Measurements from ENCODE around the gene S100A12. TPM values are rescaled to one million over a fixed set of nuclear protein-coding genes. Genes with fewer than 3 reads are reported as not detected.
"Not testable (repeated sequence)": the region's sequence is repeated elsewhere in the genome, so short reads cannot be mapped to it uniquely, and the experiment has no call there.

S100A12 gene
- total RNA-seq, 1 experiment from 2014 or later, result not detected

DNA sequence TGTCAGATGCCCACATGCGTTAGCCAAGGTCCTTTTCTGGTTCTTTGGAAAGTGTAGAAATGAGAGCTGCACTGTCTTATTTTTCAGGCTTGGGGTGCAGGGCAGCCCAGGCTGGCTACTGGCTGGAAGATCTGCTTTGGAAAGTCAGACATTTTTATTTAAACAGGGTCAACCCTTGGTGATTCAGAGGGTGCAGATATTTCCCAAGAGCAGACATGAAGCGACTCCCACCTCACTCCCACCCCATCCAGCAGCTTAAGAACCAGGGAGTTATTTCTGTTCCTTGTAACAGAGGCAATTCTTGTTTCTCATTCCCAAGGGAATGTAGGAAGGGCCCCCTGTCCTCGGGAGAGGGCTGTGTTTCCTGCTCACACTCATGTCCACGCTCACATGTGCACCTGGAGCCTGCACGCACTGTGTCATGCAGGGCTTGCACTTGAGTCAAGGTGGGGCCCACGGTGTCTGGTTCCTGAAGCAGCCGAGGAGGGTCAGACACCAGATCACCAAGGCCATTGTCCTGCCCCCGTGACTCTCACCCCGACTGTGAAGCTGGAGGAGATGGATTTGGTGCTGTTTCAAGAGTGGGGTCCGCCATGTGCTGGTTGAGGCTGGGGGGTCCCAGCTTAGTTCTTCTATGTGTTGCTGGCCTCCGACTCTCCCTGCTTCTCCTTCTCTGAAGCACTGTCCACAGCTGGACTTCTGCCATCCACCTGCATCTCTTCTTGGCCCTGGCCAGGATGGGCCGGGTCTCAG is 41.9 kb upstream of the S100A12 start:
- Mint-ChIP-seq H3K4me1 (ENCODE audit: low read depth, unreplicated experiment) (no peaks in the 10 kb centered on the region), H3K36me3 (ENCODE audit: insufficient read depth, unreplicated experiment) (no peaks in the 10 kb centered on the region), H3K4me3 (ENCODE audit: unreplicated experiment) (no peak overlapping the region), H3K9me3 (ENCODE audit: unreplicated experiment) (no peaks in the 10 kb centered on the region), H3K27me3 (ENCODE audit: insufficient read depth, unreplicated experiment) (peaks cover 21% of the 10 kb centered on the region), H3K27ac (ENCODE audit: unreplicated experiment) (no peak overlapping the region)
- no TSS peak for BruUV-seq (replicated peaks)
- Histone ChIP-seq H3K4me1 (no peaks in the 10 kb centered on the region), H3K36me3 (ENCODE audit: control insufficient read depth, insufficient read depth, low read length) (no peaks in the 10 kb centered on the region), H3K4me3 (ENCODE audit: low read depth, low read length) (no peak overlapping the region), H3K27me3 (replicated peaks; ENCODE audit: control insufficient read depth, insufficient read depth, low read length) (no peaks in the 10 kb centered on the region; the same call in 1 of the 2 replicates), H3K9me3 (0 out of 2 replicates have a peak, but pooled peaks cover 3% of the 10 kb centered on the region)
- no peak for DNase-seq
- CTCF ChIA-PET, result interaction anchor here (0.6 kb wide), 1 partner anchor 117 kb away, joined by 3 read pairs; no protein-coding TSS in a partner anchor
- intact Hi-C loops (cut with micrococcal nuclease; ENCODE audit: unreplicated experiment), result no loop called here
- POLR2A ChIA-PET, result no interaction called here
- no peak for TF ChIP-seq CTCF (IDR thresholded peaks at IDR 0.05; ENCODE audit: insufficient read depth in 1 of 2, low read depth in 1 of 2, low read length in 1 of 2, severe bottlenecking in 1 of 2, unreplicated experiment in 1 of 2)

DNA sequence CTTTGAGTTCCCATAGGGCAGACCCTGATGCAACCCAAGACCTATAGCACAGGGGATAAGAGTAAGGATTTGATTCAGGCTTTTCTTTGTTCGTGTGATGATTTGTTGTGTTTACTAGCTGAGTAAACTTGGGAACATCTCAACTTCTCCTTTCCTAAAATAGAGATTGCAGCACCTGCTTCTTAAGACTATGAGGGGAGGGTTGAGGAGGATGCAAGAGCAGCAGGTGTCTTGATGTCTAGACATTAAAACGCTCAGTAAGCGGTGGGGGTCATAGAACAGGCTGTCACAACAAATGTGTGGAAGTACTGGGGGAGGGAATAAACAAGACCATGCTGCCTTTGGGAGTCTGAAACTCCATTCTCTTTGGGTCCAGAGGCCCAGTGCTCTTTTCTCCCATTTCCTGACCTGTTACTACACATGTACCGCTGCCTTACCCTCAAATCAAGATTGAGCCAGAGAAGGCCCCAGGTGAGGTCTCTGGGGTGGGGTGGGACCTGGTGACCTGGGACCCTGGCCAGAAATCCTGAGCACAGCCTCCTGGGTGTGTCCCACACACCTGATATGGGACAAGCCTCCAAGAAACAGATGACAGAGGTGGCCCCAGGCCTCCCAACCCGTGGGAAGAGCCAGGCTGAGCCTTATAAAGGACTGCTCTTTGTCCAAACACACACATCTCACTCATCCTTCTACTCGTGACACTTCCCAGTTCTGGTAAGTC is 40.6 kb upstream of the S100A12 start, which contains the start of gene S100A7A:
S100A7A (plus strand) TSS at position 671 of the 721 bp plus-strand sequence. CDS start 1,563 bp downstream, outside the sequence.
- ChIA-PET CTCF (no interaction called here), POLR2A (no interaction called here)
- Mint-ChIP-seq H3K4me1 (ENCODE audit: low read depth, unreplicated experiment) (no peaks in the 10 kb centered on the region), H3K36me3 (ENCODE audit: insufficient read depth, unreplicated experiment) (no peaks in the 10 kb centered on the region), H3K9me3 (ENCODE audit: unreplicated experiment) (no peaks in the 10 kb centered on the region), H3K4me3 (ENCODE audit: unreplicated experiment) (no peak within 1 kb of the TSS), H3K27ac (ENCODE audit: unreplicated experiment) (no peak within 1 kb of the TSS), H3K27me3 (ENCODE audit: insufficient read depth, unreplicated experiment) (peaks cover 20% of the 10 kb centered on the region)
- Histone ChIP-seq H3K9me3 (0 out of 2 replicates have a peak, but pooled peaks cover 3% of the 10 kb centered on the region), H3K4me3 (ENCODE audit: low read depth, low read length) (no peak within 1 kb of the TSS), H3K4me1 (no peaks in the 10 kb centered on the region), H3K36me3 (ENCODE audit: control insufficient read depth, insufficient read depth, low read length) (no peaks in the 10 kb centered on the region), H3K27me3 (replicated peaks; ENCODE audit: control insufficient read depth, insufficient read depth, low read length) (no peaks in the 10 kb centered on the region; the same call in 1 of the 2 replicates)
- TF ChIP-seq CTCF (IDR thresholded peaks at IDR 0.05; ENCODE audit: insufficient read depth in 1 of 2, low read depth in 1 of 2, low read length in 1 of 2, severe bottlenecking in 1 of 2, unreplicated experiment in 1 of 2), result no peak
- BruUV-seq (replicated peaks), result no TSS peak
- DNase-seq, result no peak
- intact Hi-C loops (cut with micrococcal nuclease; ENCODE audit: unreplicated experiment), result no loop called here

DNA sequence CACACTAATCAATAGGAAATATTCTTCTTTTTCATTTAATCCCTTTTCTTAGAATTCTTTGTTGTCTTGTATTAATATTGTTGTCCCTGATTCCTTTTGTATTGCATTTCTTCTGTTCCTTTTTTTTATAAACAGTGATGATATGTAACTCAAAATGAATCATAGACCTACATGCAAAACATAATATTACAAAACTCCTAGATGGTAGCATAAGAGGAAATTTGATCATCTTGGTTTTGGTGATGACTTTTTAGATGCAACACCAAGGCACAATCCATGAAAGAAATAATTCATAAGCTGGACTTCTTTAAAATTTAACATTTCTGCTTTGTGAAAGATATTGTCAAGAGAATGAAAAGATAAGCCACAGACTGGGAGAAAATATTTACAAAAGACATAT is 38.5 kb upstream of the S100A12 start:
- H3K36me3 ChIP-seq (ENCODE audit: control insufficient read depth, insufficient read depth, low read length); H3K27ac Mint-ChIP-seq (ENCODE audit: unreplicated experiment); H3K4me3 Mint-ChIP-seq (ENCODE audit: unreplicated experiment); CTCF ChIA-PET; H3K4me1 Mint-ChIP-seq (ENCODE audit: low read depth, unreplicated experiment); H3K36me3 Mint-ChIP-seq (ENCODE audit: insufficient read depth, unreplicated experiment); H3K9me3 Mint-ChIP-seq (ENCODE audit: unreplicated experiment); H3K27me3 ChIP-seq (replicated peaks; ENCODE audit: control insufficient read depth, insufficient read depth, low read length); POLR2A ChIA-PET; H3K4me1 ChIP-seq; BruUV-seq (replicated peaks); DNase-seq; intact Hi-C loops (cut with micrococcal nuclease; ENCODE audit: unreplicated experiment); H3K9me3 ChIP-seq; H3K4me3 ChIP-seq (ENCODE audit: low read depth, low read length): not testable (repeated sequence)
- H3K27me3 Mint-ChIP-seq (ENCODE audit: insufficient read depth, unreplicated experiment), result peaks cover 13% of the 10 kb centered on the region

DNA sequence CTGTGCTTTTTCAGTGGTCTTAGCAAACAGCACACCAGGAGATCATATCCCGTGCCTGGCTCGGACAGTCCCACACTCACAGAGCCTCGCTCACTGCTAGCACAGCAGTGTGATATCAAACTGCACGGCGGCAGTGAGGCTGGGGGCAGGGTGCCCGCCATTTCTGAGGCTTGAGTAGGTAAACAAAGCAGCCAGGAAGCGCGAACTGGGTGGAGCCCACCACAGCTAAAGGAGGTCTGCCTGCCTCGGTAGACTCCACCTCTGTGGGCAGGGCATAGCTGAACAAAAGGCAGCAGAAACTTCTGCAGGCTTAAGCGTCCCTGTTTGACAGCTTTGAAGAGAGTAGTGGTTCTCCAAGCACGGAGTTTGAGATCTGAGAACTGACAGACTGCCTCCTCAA is 31.9 kb upstream of the S100A12 start:
- H3K9me3 ChIP-seq; H3K9me3 Mint-ChIP-seq (ENCODE audit: unreplicated experiment); H3K36me3 Mint-ChIP-seq (ENCODE audit: insufficient read depth, unreplicated experiment); H3K27me3 ChIP-seq (replicated peaks; ENCODE audit: control insufficient read depth, insufficient read depth, low read length); H3K4me3 ChIP-seq (ENCODE audit: low read depth, low read length); H3K36me3 ChIP-seq (ENCODE audit: control insufficient read depth, insufficient read depth, low read length); H3K4me3 Mint-ChIP-seq (ENCODE audit: unreplicated experiment); DNase-seq; intact Hi-C loops (cut with micrococcal nuclease; ENCODE audit: unreplicated experiment); H3K4me1 ChIP-seq; H3K4me1 Mint-ChIP-seq (ENCODE audit: low read depth, unreplicated experiment); POLR2A ChIA-PET; H3K27ac Mint-ChIP-seq (ENCODE audit: unreplicated experiment); BruUV-seq (replicated peaks); CTCF ChIA-PET: not testable (repeated sequence)
- peaks cover 25% of the 10 kb centered on the region for H3K27me3 Mint-ChIP-seq (ENCODE audit: insufficient read depth, unreplicated experiment)

- POLR2A ChIA-PET; intact Hi-C loops (cut with micrococcal nuclease; ENCODE audit: unreplicated experiment); H3K27ac Mint-ChIP-seq (ENCODE audit: unreplicated experiment); BruUV-seq (replicated peaks); H3K4me1 ChIP-seq; H3K36me3 ChIP-seq (ENCODE audit: control insufficient read depth, insufficient read depth, low read length); H3K36me3 Mint-ChIP-seq (ENCODE audit: insufficient read depth, unreplicated experiment); CTCF ChIA-PET; H3K4me1 Mint-ChIP-seq (ENCODE audit: low read depth, unreplicated experiment); H3K9me3 ChIP-seq; H3K9me3 Mint-ChIP-seq (ENCODE audit: unreplicated experiment); H3K4me3 ChIP-seq (ENCODE audit: low read depth, low read length); H3K4me3 Mint-ChIP-seq (ENCODE audit: unreplicated experiment); H3K27me3 ChIP-seq (replicated peaks; ENCODE audit: control insufficient read depth, insufficient read depth, low read length); DNase-seq: not testable (repeated sequence)
- peaks cover 33% of the 10 kb centered on the region for H3K27me3 Mint-ChIP-seq (ENCODE audit: insufficient read depth, unreplicated experiment)
Observed at GRCh38 chr1:153405825-153406599, 30.6 kb upstream of the S100A12 start.

All from Caco-2 (cell line).